Anterior cingulate cortex (tissue), 58 donors: ENCODE data around the gene SDC1.

Source experiments
- DNase-seq, 58 donors: peaks; one replicate each; lab custom pipeline; 2025; lab: John Stamatoyannopoulos, UW

SDC1 gene

GRCh38 chr2:20173496-20174402 lies 51.2 kb downstream of the SDC1 start:
- no peak for DNase-seq

GRCh38 chr2:20173064-20173463 lies 51.9 kb downstream of the SDC1 start:
- DNase-seq = no peak

GRCh38 chr2:20172273-20173055 lies 52.5 kb downstream of the SDC1 start:
- DNase-seq = no peak

- DNase-seq = no peak
These were observed 53.4 kb downstream of the SDC1 start for GRCh38 chr2:20171445-20171977.

- DNase-seq = no peak
These were observed 54.2 kb downstream of the SDC1 start for GRCh38 chr2:20170704-20171250.

GRCh38 chr2:20169796-20170703 lies 54.9 kb downstream of the SDC1 start:
- peak in 1 of 58 donors; percentile 12 for DNase-seq

- no peak for DNase-seq
These were observed 55.9 kb downstream of the SDC1 start for GRCh38 chr2:20168727-20169696.

- no peak for DNase-seq
These were observed 56.7 kb downstream of the SDC1 start for GRCh38 chr2:20168048-20168726.

- DNase-seq = no peak
These were observed 57.6 kb downstream of the SDC1 start for GRCh38 chr2:20167356-20167755.

- DNase-seq = no peak
These were observed 59.0 kb downstream of the SDC1 start for GRCh38 chr2:20165677-20166509.

GRCh38 chr2:20164734-20165478 lies 60.0 kb downstream of the SDC1 start:
- no peak for DNase-seq

- no peak for DNase-seq
These were observed 60.7 kb downstream of the SDC1 start for GRCh38 chr2:20164061-20164733.

GRCh38 chr2:20159411-20160070 lies 65.4 kb downstream of the SDC1 start:
- no peak for DNase-seq

GRCh38 chr2:20157193-20157891 lies 67.6 kb downstream of the SDC1 start:
- DNase-seq = no peak

- DNase-seq = no peak
These were observed 68.1 kb downstream of the SDC1 start for GRCh38 chr2:20156836-20157192.
